Esophagus muscularis mucosa (tissue), 3 donors: ENCODE results near the gene CLDN16.

ENCODE experiments used
- POLR2A ChIP-seq: fragments of 450-650 bp; IDR thresholded peaks from one replicate; pipeline ENCODE4 v1.6.1; 2017; ENCODE audit warnings: antibody characterized with exemption, moderate library complexity, mild to moderate bottlenecking, low read depth
- POLR2AphosphoS5 ChIP-seq, 2 donors: sonication (generic); formaldehyde crosslinking; IDR thresholded peaks; one replicate each; pipeline ENCODE4 v1.6.1; 2017; ENCODE audit warnings: antibody characterized with exemption in 2 of 2
- TF ChIP-seq, protein P1 (sequence below), 3 experiments: fragments of 200-600 bp in 2 of 3; fragments of 450-650 bp in 1 of 3; sonication (generic) in 2 of 3; IDR thresholded peaks; one replicate each; pipeline ENCODE4 v1.5.1; 2017 to 2019; ENCODE audit warnings: antibody characterized with exemption in 3 of 3, mild to moderate bottlenecking in 2 of 3, moderate library complexity in 1 of 3

DNA sequence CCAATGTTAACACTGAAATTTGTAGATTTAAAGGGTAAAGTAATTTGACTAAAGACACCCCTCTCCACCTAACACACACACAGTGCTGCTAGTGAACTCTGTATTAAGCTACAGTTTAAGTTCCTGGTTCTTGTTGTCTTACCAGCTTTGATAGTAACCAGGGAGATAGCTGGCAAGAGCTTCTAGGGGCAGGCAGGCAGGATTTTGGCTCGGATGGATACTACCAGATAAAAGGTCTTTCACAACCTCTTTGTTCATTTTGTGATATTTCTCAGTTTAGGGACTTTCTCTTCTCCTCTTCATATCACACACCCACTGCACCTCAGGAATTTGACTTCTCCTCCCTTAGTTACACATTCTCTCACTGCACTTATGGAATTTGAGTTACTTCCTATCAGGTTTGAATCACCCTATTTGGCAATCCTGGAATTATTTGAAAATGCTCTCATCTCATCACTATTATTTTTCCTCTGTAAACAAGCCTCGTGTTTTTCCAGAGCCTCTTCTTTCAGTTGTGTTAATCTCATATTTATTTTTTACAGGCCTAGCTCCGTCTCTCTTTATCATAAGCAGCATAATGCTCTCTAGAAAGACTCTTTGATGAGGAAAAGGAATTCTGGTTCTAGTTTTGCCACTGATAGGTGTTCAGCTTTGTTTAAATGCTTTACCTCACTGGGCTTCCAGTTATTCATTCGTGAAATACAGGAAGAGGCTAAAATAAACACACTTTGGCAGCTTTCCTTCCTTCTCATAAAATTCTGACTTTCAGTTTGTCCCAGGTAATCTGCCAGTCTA is 42.7 kb upstream of the CLDN16 start:
- TF ChIP-seq, protein P1, sequence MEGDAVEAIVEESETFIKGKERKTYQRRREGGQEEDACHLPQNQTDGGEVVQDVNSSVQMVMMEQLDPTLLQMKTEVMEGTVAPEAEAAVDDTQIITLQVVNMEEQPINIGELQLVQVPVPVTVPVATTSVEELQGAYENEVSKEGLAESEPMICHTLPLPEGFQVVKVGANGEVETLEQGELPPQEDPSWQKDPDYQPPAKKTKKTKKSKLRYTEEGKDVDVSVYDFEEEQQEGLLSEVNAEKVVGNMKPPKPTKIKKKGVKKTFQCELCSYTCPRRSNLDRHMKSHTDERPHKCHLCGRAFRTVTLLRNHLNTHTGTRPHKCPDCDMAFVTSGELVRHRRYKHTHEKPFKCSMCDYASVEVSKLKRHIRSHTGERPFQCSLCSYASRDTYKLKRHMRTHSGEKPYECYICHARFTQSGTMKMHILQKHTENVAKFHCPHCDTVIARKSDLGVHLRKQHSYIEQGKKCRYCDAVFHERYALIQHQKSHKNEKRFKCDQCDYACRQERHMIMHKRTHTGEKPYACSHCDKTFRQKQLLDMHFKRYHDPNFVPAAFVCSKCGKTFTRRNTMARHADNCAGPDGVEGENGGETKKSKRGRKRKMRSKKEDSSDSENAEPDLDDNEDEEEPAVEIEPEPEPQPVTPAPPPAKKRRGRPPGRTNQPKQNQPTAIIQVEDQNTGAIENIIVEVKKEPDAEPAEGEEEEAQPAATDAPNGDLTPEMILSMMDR (IDR thresholded peaks at IDR 0.05) = no peak
- no peak for TF ChIP-seq POLR2A
- TF ChIP-seq POLR2AphosphoS5 (IDR thresholded peaks at IDR 0.05) = no peak
